Measurements from ENCODE around the gene DNAJC2. TPM values are rescaled to one million over a fixed set of nuclear protein-coding genes. Genes with fewer than 3 reads are reported as not detected.

The DNAJC2 gene
- total and polyA plus RNA-seq, 2 experiments from 2014 or later: 40.1 to 168 TPM

DNA sequence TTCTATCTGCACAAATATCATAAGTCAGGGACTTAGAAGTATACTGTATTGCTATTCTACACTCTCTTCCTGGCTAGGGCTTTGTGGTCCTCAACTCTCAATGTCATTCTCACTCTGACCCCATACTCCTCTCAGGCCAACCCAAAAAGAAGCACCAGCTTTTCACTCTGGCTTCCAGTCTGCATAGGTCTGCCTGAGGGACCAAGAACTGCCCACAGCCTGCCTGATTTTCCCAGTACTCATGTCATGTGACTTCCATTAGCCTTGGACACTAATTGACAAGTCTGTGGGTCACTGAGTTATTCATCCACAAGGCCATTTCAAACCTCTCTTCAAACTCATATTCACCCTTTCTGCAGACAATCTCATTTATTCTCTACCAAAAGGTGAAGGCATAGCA is 27.6 kb downstream of the DNAJC2 start:
- Histone ChIP-seq H3K27ac (ENCODE audit: low read depth) (no peak overlapping the region), H3K27me3 (ENCODE audit: insufficient read depth) (no peaks in the 10 kb centered on the region), H3K4me1 (ENCODE audit: insufficient read depth) (no peaks in the 10 kb centered on the region), H4K20me1 (replicated peaks; ENCODE audit: insufficient read depth) (peaks cover 16% of the 10 kb centered on the region), H3K4me3 (no peak overlapping the region), H3K36me3 (ENCODE audit: insufficient read depth) (peaks cover 90% of the 10 kb centered on the region), H3K9me2 (ENCODE audit: insufficient read depth) (no peaks in the 10 kb centered on the region), H3K4me2 (no peak overlapping the region), H3K79me2 (replicated peaks; ENCODE audit: insufficient read depth) (peaks cover 2% of the 10 kb centered on the region; the same call in 1 of the 2 replicates), H2AFZ (no peak overlapping the region), H3F3A (replicated peaks; ENCODE audit: low read depth) (no peaks in the 10 kb centered on the region)
- H3K36me3 Mint-ChIP-seq (ENCODE audit: low read depth): peaks cover 98% of the 10 kb centered on the region
- no peaks in the 10 kb centered on the region for H3K9me3 Mint-ChIP-seq
- DNase-seq (ENCODE audit: low spot score): no peak
- H3K27ac Mint-ChIP-seq: no peak overlapping the region
- no peaks in the 10 kb centered on the region for H3K27me3 Mint-ChIP-seq (ENCODE audit: insufficient read depth, low read depth, poor library complexity)
- H3K4me1 Mint-ChIP-seq: no peaks in the 10 kb centered on the region
- no peak for TF ChIP-seq NANOG (IDR thresholded peaks at IDR 0.05; ENCODE audit: borderline replicate concordance)
- no peak for TF ChIP-seq ZNF114 (CRISPR knock-in tag; IDR thresholded peaks at IDR 0.05)
- TF ChIP-seq, protein P1, sequence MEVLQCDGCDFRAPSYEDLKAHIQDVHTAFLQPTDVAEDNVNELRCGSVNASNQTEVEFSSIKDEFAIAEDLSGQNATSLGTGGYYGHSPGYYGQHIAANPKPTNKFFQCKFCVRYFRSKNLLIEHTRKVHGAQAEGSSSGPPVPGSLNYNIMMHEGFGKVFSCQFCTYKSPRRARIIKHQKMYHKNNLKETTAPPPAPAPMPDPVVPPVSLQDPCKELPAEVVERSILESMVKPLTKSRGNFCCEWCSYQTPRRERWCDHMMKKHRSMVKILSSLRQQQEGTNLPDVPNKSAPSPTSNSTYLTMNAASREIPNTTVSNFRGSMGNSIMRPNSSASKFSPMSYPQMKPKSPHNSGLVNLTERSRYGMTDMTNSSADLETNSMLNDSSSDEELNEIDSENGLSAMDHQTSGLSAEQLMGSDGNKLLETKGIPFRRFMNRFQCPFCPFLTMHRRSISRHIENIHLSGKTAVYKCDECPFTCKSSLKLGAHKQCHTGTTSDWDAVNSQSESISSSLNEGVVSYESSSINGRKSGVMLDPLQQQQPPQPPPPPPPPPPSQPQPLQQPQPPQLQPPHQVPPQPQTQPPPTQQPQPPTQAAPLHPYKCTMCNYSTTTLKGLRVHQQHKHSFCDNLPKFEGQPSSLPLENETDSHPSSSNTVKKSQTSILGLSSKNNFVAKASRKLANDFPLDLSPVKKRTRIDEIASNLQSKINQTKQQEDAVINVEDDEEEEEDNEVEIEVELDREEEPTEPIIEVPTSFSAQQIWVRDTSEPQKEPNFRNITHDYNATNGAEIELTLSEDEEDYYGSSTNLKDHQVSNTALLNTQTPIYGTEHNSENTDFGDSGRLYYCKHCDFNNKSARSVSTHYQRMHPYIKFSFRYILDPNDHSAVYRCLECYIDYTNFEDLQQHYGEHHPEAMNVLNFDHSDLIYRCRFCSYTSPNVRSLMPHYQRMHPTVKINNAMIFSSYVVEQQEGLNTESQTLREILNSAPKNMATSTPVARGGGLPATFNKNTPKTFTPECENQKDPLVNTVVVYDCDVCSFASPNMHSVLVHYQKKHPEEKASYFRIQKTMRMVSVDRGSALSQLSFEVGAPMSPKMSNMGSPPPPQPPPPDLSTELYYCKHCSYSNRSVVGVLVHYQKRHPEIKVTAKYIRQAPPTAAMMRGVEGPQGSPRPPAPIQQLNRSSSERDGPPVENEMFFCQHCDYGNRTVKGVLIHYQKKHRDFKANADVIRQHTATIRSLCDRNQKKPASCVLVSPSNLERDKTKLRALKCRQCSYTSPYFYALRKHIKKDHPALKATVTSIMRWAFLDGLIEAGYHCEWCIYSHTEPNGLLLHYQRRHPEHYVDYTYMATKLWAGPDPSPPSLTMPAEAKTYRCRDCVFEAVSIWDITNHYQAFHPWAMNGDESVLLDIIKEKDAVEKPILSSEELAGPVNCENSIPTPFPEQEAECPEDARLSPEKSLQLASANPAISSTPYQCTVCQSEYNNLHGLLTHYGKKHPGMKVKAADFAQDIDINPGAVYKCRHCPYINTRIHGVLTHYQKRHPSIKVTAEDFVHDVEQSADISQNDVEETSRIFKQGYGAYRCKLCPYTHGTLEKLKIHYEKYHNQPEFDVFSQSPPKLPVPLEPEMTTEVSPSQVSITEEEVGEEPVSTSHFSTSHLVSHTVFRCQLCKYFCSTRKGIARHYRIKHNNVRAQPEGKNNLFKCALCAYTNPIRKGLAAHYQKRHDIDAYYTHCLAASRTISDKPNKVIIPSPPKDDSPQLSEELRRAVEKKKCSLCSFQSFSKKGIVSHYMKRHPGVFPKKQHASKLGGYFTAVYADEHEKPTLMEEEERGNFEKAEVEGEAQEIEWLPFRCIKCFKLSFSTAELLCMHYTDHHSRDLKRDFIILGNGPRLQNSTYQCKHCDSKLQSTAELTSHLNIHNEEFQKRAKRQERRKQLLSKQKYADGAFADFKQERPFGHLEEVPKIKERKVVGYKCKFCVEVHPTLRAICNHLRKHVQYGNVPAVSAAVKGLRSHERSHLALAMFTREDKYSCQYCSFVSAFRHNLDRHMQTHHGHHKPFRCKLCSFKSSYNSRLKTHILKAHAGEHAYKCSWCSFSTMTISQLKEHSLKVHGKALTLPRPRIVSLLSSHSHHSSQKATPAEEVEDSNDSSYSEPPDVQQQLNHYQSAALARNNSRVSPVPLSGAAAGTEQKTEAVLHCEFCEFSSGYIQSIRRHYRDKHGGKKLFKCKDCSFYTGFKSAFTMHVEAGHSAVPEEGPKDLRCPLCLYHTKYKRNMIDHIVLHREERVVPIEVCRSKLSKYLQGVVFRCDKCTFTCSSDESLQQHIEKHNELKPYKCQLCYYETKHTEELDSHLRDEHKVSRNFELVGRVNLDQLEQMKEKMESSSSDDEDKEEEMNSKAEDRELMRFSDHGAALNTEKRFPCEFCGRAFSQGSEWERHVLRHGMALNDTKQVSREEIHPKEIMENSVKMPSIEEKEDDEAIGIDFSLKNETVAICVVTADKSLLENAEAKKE (CRISPR knock-in tag; IDR thresholded peaks at IDR 0.05): no peak
- no peak for TF ChIP-seq STAT1 (IDR thresholded peaks at IDR 0.05; ENCODE audit: unreplicated experiment)
- no peak for TF ChIP-seq EZH2 (IDR thresholded peaks at IDR 0.05; ENCODE audit: low read depth, unreplicated experiment)
- no peak for TF ChIP-seq JUNB (IDR thresholded peaks at IDR 0.05; ENCODE audit: unreplicated experiment)
- no peak for TF ChIP-seq EZH2phosphoT487 (IDR thresholded peaks at IDR 0.05; ENCODE audit: unreplicated experiment)
- no peak for TF ChIP-seq CREB1 (CRISPR knock-in tag; IDR thresholded peaks at IDR 0.05; ENCODE audit: low read depth)
- TF ChIP-seq ZNF331 (CRISPR knock-in tag; IDR thresholded peaks at IDR 0.05; ENCODE audit: low read depth): no peak
- TF ChIP-seq, protein P2, sequence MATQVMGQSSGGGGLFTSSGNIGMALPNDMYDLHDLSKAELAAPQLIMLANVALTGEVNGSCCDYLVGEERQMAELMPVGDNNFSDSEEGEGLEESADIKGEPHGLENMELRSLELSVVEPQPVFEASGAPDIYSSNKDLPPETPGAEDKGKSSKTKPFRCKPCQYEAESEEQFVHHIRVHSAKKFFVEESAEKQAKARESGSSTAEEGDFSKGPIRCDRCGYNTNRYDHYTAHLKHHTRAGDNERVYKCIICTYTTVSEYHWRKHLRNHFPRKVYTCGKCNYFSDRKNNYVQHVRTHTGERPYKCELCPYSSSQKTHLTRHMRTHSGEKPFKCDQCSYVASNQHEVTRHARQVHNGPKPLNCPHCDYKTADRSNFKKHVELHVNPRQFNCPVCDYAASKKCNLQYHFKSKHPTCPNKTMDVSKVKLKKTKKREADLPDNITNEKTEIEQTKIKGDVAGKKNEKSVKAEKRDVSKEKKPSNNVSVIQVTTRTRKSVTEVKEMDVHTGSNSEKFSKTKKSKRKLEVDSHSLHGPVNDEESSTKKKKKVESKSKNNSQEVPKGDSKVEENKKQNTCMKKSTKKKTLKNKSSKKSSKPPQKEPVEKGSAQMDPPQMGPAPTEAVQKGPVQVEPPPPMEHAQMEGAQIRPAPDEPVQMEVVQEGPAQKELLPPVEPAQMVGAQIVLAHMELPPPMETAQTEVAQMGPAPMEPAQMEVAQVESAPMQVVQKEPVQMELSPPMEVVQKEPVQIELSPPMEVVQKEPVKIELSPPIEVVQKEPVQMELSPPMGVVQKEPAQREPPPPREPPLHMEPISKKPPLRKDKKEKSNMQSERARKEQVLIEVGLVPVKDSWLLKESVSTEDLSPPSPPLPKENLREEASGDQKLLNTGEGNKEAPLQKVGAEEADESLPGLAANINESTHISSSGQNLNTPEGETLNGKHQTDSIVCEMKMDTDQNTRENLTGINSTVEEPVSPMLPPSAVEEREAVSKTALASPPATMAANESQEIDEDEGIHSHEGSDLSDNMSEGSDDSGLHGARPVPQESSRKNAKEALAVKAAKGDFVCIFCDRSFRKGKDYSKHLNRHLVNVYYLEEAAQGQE (IDR thresholded peaks at IDR 0.05; ENCODE audit: unreplicated experiment): no peak
- TF ChIP-seq, protein P3, sequence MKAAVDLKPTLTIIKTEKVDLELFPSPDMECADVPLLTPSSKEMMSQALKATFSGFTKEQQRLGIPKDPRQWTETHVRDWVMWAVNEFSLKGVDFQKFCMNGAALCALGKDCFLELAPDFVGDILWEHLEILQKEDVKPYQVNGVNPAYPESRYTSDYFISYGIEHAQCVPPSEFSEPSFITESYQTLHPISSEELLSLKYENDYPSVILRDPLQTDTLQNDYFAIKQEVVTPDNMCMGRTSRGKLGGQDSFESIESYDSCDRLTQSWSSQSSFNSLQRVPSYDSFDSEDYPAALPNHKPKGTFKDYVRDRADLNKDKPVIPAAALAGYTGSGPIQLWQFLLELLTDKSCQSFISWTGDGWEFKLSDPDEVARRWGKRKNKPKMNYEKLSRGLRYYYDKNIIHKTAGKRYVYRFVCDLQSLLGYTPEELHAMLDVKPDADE (IDR thresholded peaks at IDR 0.05): no peak
- TF ChIP-seq, protein P4, sequence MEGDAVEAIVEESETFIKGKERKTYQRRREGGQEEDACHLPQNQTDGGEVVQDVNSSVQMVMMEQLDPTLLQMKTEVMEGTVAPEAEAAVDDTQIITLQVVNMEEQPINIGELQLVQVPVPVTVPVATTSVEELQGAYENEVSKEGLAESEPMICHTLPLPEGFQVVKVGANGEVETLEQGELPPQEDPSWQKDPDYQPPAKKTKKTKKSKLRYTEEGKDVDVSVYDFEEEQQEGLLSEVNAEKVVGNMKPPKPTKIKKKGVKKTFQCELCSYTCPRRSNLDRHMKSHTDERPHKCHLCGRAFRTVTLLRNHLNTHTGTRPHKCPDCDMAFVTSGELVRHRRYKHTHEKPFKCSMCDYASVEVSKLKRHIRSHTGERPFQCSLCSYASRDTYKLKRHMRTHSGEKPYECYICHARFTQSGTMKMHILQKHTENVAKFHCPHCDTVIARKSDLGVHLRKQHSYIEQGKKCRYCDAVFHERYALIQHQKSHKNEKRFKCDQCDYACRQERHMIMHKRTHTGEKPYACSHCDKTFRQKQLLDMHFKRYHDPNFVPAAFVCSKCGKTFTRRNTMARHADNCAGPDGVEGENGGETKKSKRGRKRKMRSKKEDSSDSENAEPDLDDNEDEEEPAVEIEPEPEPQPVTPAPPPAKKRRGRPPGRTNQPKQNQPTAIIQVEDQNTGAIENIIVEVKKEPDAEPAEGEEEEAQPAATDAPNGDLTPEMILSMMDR (conservative IDR thresholded peaks at IDR 0.05; ENCODE audit: low read depth in 2 of 2): no peak
- no peak for TF ChIP-seq POLR2AphosphoS5 (IDR thresholded peaks at IDR 0.05; ENCODE audit: low read depth)
- H3K4me3 Mint-ChIP-seq: no peak overlapping the region
- ATAC-seq: no peak
